Tibial nerve (tissue), 4 donors: ENCODE measurements around the gene CCNY.

Source experiments
- CTCF ChIP-seq, 5 experiments: fragments of 200-600 bp in 3 of 5; fragments of 450-650 bp in 2 of 5; sonication (generic) in 3 of 5; IDR thresholded peaks; one replicate each; pipeline ENCODE4 v1.5.1; 2016 to 2019; ENCODE audit warnings: antibody characterized with exemption in 5 of 5, mild to moderate bottlenecking in 3 of 5, moderate library complexity in 2 of 5
- EP300 ChIP-seq, 2 donors: sonication (generic); formaldehyde crosslinking; IDR thresholded peaks; one replicate each; pipeline ENCODE4 v1.6.1; 2017; ENCODE audit warnings: antibody characterized with exemption in 2 of 2, mild to moderate bottlenecking in 1 of 2
- POLR2A ChIP-seq, 2 donors: fragments of 450-650 bp; IDR thresholded peaks; one replicate each; pipeline ENCODE4 v1.6.1; 2017; ENCODE audit warnings: antibody characterized with exemption in 2 of 2, mild to moderate bottlenecking in 2 of 2, moderate library complexity in 2 of 2

- TF ChIP-seq CTCF (IDR thresholded peaks at IDR 0.05) = no peak
- TF ChIP-seq POLR2A (IDR thresholded peaks at IDR 0.05) = no peak
- no peak for TF ChIP-seq EP300 (IDR thresholded peaks at IDR 0.05)
Measured at GRCh38 chr10:35470925-35471315, 134.6 kb downstream of the CCNY start.
